Measurements from ENCODE around the gene IPO13. TPM values are rescaled to one million over a fixed set of nuclear protein-coding genes. Genes with fewer than 3 reads are reported as not detected.

IPO13 gene
- polyA plus RNA-seq, 3 donors, result 10.1 to 20.4 (median 10.6) TPM

DNA sequence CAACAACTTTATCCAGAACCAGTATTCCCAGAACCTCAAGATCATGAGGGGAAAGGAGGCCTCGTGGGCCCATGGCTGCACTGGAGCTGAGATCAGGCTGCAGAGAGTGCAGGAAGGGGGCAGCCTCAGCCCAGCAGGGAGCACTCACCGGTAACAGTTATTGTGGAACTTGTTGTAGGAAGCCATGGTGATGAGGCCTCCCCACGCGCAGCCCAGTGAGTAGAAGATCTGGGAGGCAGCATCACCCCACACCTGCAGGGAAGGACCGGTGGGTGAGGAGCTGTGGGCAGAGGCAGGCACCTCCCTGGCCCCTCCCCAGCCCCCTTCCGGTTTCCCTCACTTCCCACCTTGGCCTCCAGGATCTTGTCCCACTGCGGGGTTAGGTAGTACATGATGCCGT, 55.4 kb downstream of the IPO13 start:
- Histone ChIP-seq H4K20me1 (ENCODE audit: insufficient read depth, low read length) (no peaks in the 10 kb centered on the region), H3K36me3 (replicated peaks in 1 of 2; ENCODE audit: control insufficient read depth in 1 of 2, insufficient read depth in 2 of 2, low read length in 2 of 2) (no peaks in the 10 kb centered on the region), H3K9me3 (replicated peaks in 1 of 2; ENCODE audit: control insufficient read depth in 1 of 2, insufficient read depth in 1 of 2, low read length in 2 of 2) (no peaks in the 10 kb centered on the region), H3K27me3 (ENCODE audit: control insufficient read depth in 2 of 2, insufficient read depth in 2 of 2, low read length in 2 of 2) (no peaks in the 10 kb centered on the region), H3K4me3 (replicated peaks in 1 of 3; ENCODE audit: low read depth in 2 of 3, low read length in 3 of 3) (no peak overlapping the region), H3K4me2 (replicated peaks; ENCODE audit: extremely low read depth, low read length, poor library complexity, severe bottlenecking) (no peak overlapping the region), H3K4me1 (ENCODE audit: control insufficient read depth in 1 of 2, insufficient read depth in 2 of 2, low read length in 2 of 2) (no peaks in the 10 kb centered on the region), H3K27ac (ENCODE audit: low read depth in 1 of 2, low read length in 2 of 2) (no peak overlapping the region), H3K79me2 (ENCODE audit: insufficient read depth, low read length) (no peaks in the 10 kb centered on the region), H2AFZ (ENCODE audit: insufficient read depth, low read depth, low read length, poor library complexity, severe bottlenecking) (no peak overlapping the region), H3K9ac (ENCODE audit: insufficient read depth, low read length, poor library complexity, severe bottlenecking) (no peak overlapping the region)
- Mint-ChIP-seq H3K4me1 (no peaks in the 10 kb centered on the region), H3K27ac (no peak overlapping the region), H3K27me3 (ENCODE audit: low read depth in 3 of 3) (peaks cover 2 to 8% (median 5%) of the 10 kb centered on the region in 3 donors), H3K9me3 (no peaks in the 10 kb centered on the region), H3K4me3 (no peak overlapping the region), H3K36me3 (no peaks in the 10 kb centered on the region)
- 86% methylated on average over 5 of the region's 8 CpGs for WGBS (ENCODE audit: insufficient coverage)
- DNase-seq, result no peak
- intact Hi-C loops (cut with micrococcal nuclease), result no loop called here
- TF ChIP-seq, protein P1, sequence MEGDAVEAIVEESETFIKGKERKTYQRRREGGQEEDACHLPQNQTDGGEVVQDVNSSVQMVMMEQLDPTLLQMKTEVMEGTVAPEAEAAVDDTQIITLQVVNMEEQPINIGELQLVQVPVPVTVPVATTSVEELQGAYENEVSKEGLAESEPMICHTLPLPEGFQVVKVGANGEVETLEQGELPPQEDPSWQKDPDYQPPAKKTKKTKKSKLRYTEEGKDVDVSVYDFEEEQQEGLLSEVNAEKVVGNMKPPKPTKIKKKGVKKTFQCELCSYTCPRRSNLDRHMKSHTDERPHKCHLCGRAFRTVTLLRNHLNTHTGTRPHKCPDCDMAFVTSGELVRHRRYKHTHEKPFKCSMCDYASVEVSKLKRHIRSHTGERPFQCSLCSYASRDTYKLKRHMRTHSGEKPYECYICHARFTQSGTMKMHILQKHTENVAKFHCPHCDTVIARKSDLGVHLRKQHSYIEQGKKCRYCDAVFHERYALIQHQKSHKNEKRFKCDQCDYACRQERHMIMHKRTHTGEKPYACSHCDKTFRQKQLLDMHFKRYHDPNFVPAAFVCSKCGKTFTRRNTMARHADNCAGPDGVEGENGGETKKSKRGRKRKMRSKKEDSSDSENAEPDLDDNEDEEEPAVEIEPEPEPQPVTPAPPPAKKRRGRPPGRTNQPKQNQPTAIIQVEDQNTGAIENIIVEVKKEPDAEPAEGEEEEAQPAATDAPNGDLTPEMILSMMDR (IDR thresholded peaks at IDR 0.05), result no peak

- H2AFZ ChIP-seq (ENCODE audit: insufficient read depth, low read depth, low read length, poor library complexity, severe bottlenecking), result no peak overlapping the region
- TF ChIP-seq, protein P1 (IDR thresholded peaks at IDR 0.05), result peak; percentile 24
- no peak overlapping the region for H3K4me2 ChIP-seq (replicated peaks; ENCODE audit: extremely low read depth, low read length, poor library complexity, severe bottlenecking)
- H3K27me3 Mint-ChIP-seq (ENCODE audit: low read depth in 3 of 3), result peaks cover 3 to 8% (median 6%) of the 10 kb centered on the region in 3 donors
- H3K27ac Mint-ChIP-seq, result no peak overlapping the region
- H3K4me3 ChIP-seq (replicated peaks in 1 of 3; ENCODE audit: low read depth in 2 of 3, low read length in 3 of 3), result no peak overlapping the region
- H4K20me1 ChIP-seq (ENCODE audit: insufficient read depth, low read length), result no peaks in the 10 kb centered on the region
- intact Hi-C loops (cut with micrococcal nuclease), result no loop called here
- H3K4me1 Mint-ChIP-seq, result no peaks in the 10 kb centered on the region
- H3K27me3 ChIP-seq (ENCODE audit: control insufficient read depth in 2 of 2, insufficient read depth in 2 of 2, low read length in 2 of 2), result no peaks in the 10 kb centered on the region
- no peaks in the 10 kb centered on the region for H3K79me2 ChIP-seq (ENCODE audit: insufficient read depth, low read length)
- no peaks in the 10 kb centered on the region for H3K36me3 Mint-ChIP-seq
- no peak overlapping the region for H3K9ac ChIP-seq (ENCODE audit: insufficient read depth, low read length, poor library complexity, severe bottlenecking)
- no peaks in the 10 kb centered on the region for H3K36me3 ChIP-seq (replicated peaks in 1 of 2; ENCODE audit: control insufficient read depth in 1 of 2, insufficient read depth in 2 of 2, low read length in 2 of 2)
- no peaks in the 10 kb centered on the region for H3K4me1 ChIP-seq (ENCODE audit: control insufficient read depth in 1 of 2, insufficient read depth in 2 of 2, low read length in 2 of 2)
- 97% methylated on average over 9 of the region's 14 CpGs for WGBS (ENCODE audit: insufficient coverage)
- no peaks in the 10 kb centered on the region for H3K9me3 ChIP-seq (replicated peaks in 1 of 2; ENCODE audit: control insufficient read depth in 1 of 2, insufficient read depth in 1 of 2, low read length in 2 of 2)
- no peak overlapping the region for H3K27ac ChIP-seq (ENCODE audit: low read depth in 1 of 2, low read length in 2 of 2)
- H3K9me3 Mint-ChIP-seq, result no peaks in the 10 kb centered on the region
- DNase-seq, result no peak
- no peak overlapping the region for H3K4me3 Mint-ChIP-seq
Measured at GRCh38 chr1:44002606-44003157, 55.9 kb downstream of the IPO13 start.

All from CD14-positive monocyte (primary cell).